Body of pancreas (tissue), 4 donors: ENCODE results near the gene WDR18.

Experiments used
- POLR2A ChIP-seq, 3 donors: fragments of 450-650 bp; IDR thresholded peaks; one replicate each; pipeline ENCODE4 v1.6.1; 2016; ENCODE audit warnings: antibody characterized with exemption in 3 of 3, mild to moderate bottlenecking in 2 of 3
- TF ChIP-seq, protein P1 (sequence below), 7 experiments: fragments of 450-650 bp in 4 of 7; fragments of 200-600 bp in 3 of 7; sonication (generic) in 3 of 7; IDR thresholded peaks; one replicate each; pipeline ENCODE4 v1.5.1; 2016 to 2019; ENCODE audit warnings: antibody characterized with exemption in 7 of 7

GRCh38 chr19:988081-988480 lies 3.9 kb downstream of the WDR18 start:
- TF ChIP-seq, protein P1, sequence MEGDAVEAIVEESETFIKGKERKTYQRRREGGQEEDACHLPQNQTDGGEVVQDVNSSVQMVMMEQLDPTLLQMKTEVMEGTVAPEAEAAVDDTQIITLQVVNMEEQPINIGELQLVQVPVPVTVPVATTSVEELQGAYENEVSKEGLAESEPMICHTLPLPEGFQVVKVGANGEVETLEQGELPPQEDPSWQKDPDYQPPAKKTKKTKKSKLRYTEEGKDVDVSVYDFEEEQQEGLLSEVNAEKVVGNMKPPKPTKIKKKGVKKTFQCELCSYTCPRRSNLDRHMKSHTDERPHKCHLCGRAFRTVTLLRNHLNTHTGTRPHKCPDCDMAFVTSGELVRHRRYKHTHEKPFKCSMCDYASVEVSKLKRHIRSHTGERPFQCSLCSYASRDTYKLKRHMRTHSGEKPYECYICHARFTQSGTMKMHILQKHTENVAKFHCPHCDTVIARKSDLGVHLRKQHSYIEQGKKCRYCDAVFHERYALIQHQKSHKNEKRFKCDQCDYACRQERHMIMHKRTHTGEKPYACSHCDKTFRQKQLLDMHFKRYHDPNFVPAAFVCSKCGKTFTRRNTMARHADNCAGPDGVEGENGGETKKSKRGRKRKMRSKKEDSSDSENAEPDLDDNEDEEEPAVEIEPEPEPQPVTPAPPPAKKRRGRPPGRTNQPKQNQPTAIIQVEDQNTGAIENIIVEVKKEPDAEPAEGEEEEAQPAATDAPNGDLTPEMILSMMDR (IDR thresholded peaks at IDR 0.05) = no peak
- TF ChIP-seq POLR2A (IDR thresholded peaks at IDR 0.05) = no peak
